Measurements from ENCODE around the gene GPR35. TPM values are rescaled to one million over a fixed set of nuclear protein-coding genes. Genes with fewer than 3 reads are reported as not detected.

The GPR35 gene
- total and polyA plus RNA-seq, 2 of the 13 experiments (the other 11 are each of a cell fraction or from before 2014, with no cell fraction given), result 27.1 to 44.2 TPM

- TF ChIP-seq PAWR (CRISPR knock-in tag; IDR thresholded peaks at IDR 0.05; ENCODE audit: borderline replicate concordance) (0 out of 2 replicates have a peak, but pooled peaks have one; percentile 2), POLR2A (IDR thresholded peaks at IDR 0.05; ENCODE audit: insufficient read depth in 1 of 2, low read depth in 2 of 2, low read length in 2 of 2) (peak in 1 of 2 experiments; percentile 55; a peak in 1 of 4 replicates), RFX3 (CRISPR knock-in tag; IDR thresholded peaks at IDR 0.05) (no peak), FOXJ3 (CRISPR knock-in tag; IDR thresholded peaks at IDR 0.05; ENCODE audit: borderline replicate concordance) (peak; percentile 44; the same call in 1 of the 2 replicates), KDM6A (CRISPR knock-in tag; IDR thresholded peaks at IDR 0.05; ENCODE audit: low read depth) (peak; percentile 44; the same call in 1 of the 2 replicates), ZXDC (CRISPR knock-in tag; IDR thresholded peaks at IDR 0.05) (no peak), ZKSCAN1 (IDR thresholded peaks at IDR 0.05; ENCODE audit: low read length) (no peak; the same call in 1 of the 2 replicates), ZNF180 (CRISPR knock-in tag; IDR thresholded peaks at IDR 0.05; ENCODE audit: borderline replicate concordance, low read depth) (no peak), ZNF44 (CRISPR knock-in tag; IDR thresholded peaks at IDR 0.05) (peak; percentile 85; the same call in 1 of the 2 replicates), ZNF782 (CRISPR knock-in tag; IDR thresholded peaks at IDR 0.05; ENCODE audit: borderline replicate concordance) (no peak; the same call in 1 of the 2 replicates), ZNF652 (CRISPR knock-in tag; IDR thresholded peaks at IDR 0.05; ENCODE audit: borderline replicate concordance, low read depth) (no peak), ATF7-NPFF (CRISPR knock-in tag; IDR thresholded peaks at IDR 0.05; ENCODE audit: low read depth) (peak; percentile 63), JDP2 (CRISPR knock-in tag; IDR thresholded peaks at IDR 0.05; ENCODE audit: borderline replicate concordance) (no peak), IKZF1 (IDR thresholded peaks at IDR 0.05) (no peak), ZNF749 (CRISPR knock-in tag; IDR thresholded peaks at IDR 0.05; ENCODE audit: borderline replicate concordance) (no peak), ZNF264 (CRISPR knock-in tag; IDR thresholded peaks at IDR 0.05) (peak; percentile 60; the same call in 1 of the 2 replicates), ZNF160 (CRISPR knock-in tag; IDR thresholded peaks at IDR 0.05) (no peak), SOX5 (CRISPR knock-in tag; IDR thresholded peaks at IDR 0.05; ENCODE audit: borderline replicate concordance) (peak; percentile 75; the same call in 1 of the 2 replicates), MYC (CRISPR knock-in tag; IDR thresholded peaks at IDR 0.05; ENCODE audit: borderline replicate concordance) (peak; percentile 87; the same call in 1 of the 2 replicates), ZBTB34 (CRISPR knock-in tag; IDR thresholded peaks at IDR 0.05) (0 out of 2 replicates have a peak, but pooled peaks have one; percentile 41)
- TF ChIP-seq, protein P1, sequence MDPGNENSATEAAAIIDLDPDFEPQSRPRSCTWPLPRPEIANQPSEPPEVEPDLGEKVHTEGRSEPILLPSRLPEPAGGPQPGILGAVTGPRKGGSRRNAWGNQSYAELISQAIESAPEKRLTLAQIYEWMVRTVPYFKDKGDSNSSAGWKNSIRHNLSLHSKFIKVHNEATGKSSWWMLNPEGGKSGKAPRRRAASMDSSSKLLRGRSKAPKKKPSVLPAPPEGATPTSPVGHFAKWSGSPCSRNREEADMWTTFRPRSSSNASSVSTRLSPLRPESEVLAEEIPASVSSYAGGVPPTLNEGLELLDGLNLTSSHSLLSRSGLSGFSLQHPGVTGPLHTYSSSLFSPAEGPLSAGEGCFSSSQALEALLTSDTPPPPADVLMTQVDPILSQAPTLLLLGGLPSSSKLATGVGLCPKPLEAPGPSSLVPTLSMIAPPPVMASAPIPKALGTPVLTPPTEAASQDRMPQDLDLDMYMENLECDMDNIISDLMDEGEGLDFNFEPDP (CRISPR knock-in tag; conservative IDR thresholded peaks at IDR 0.05), result no peak
- TF ChIP-seq, protein P2, sequence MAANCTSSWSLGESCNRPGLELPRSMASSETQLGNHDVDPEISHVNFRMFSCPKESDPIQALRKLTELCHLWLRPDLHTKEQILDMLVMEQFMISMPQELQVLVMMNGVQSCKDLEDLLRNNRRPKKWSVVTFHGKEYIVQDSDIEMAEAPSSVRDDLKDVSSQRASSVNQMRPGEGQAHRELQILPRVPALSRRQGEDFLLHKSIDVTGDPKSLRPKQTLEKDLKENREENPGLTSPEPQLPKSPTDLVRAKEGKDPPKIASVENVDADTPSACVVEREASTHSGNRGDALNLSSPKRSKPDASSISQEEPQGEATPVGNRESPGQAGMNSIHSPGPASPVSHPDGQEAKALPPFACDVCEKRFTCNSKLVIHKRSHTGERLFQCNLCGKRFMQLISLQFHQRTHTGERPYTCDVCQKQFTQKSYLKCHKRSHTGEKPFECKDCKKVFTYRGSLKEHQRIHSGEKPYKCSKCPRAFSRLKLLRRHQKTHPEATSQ (CRISPR knock-in tag; IDR thresholded peaks at IDR 0.05; ENCODE audit: borderline replicate concordance), result peak; percentile 86; the same call in 1 of the 2 replicates
- TF ChIP-seq, protein P3, sequence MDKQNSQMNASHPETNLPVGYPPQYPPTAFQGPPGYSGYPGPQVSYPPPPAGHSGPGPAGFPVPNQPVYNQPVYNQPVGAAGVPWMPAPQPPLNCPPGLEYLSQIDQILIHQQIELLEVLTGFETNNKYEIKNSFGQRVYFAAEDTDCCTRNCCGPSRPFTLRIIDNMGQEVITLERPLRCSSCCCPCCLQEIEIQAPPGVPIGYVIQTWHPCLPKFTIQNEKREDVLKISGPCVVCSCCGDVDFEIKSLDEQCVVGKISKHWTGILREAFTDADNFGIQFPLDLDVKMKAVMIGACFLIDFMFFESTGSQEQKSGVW (CRISPR knock-in tag; IDR thresholded peaks at IDR 0.05; ENCODE audit: borderline replicate concordance), result no peak
These were observed 20.9 kb upstream of the GPR35 start (continued) for GRCh38 chr2:240604291-240604938.
